HG03565 (cell line): ENCODE data around the gene SLC9A4.
"Not testable (repeated sequence)": the region's sequence is repeated elsewhere in the genome, so short reads cannot be mapped to it uniquely, and the experiment has no call there.

Source experiments
- ATAC-seq: cut with Tn5 transposase; IDR thresholded peaks from one replicate; pipeline ENCODE4 v1.9.1; 2021; ENCODE audit warnings: mild to moderate bottlenecking, moderate library complexity; ENCODE audit not compliant: unreplicated experiment

Gene SLC9A4

DNA sequence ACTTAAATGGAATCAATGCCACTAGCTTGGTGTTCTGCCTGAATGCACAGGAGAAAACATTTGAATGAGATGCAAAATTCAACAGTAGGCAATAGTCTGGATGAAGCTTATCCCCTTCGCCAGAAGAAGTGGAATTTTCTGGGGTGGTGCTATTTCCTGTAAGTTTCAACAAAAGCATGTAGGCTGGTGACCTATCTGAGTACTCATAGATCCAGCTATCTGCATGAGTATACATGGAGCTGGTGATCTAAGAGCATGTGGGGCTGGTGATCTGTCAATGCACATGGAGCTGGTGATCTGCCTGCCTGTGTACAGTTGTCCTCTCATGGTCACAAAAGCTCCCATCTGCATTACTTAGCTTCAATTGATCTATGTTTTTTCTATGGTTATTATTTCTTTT, 71.2 kb downstream of the SLC9A4 start:
- no peak for ATAC-seq

DNA sequence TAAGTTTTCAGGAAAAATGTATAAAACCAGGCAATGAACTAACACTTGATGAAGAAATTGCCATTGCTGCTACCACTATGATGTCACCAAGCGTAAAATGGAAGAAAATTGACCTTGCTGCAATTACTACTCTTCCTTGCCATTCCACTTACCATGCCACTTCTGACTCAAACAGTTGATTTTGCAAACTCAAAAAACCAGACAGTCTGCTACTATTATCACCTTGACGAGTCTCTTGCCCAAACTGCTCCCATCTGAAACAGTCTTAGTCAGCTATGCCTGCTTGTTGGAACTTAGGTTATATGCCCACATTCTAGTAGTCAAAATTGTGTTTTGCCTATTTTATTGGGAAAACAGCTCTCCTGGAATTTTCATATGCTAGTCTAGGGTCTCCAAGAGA, 74.4 kb downstream of the SLC9A4 start:
- no peak for ATAC-seq

DNA sequence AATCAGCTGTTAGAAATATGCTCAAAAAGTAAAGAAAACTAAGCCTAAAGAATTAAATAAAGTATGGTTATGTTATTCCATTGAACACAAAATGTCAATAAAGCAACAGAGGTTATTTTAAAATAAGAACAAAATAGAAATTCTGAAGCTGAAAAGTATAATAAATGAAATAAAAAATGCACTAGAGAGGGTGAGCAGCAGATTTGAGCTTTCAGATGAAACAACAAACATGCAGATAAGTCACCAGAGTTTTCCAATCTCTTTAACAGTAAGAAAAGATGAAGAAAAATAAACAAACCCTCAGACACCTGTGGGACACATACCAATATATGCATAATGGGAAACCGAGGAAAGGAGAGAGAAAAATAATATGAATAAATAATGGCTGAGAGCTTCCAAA, 76.0 kb downstream of the SLC9A4 start:
- no peak for ATAC-seq

DNA sequence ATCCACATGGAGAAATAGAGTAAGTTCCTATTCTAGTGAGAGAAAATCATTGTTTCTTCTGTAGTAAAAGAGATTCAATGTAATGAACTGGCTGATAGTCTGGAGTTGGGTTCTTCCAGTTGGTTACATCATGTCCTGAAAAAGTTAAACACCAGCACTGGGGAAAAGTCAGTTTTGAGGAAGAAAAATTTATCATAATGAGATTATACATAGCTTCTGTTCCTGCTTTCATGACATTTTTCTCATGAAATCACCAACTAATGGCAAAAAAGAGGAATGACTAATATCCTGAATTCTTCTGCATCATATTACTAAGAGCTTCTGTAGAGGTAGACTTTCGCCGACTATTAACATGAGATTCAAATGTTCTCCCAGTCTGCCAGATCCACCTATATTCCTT, 77.1 kb downstream of the SLC9A4 start:
- ATAC-seq, result no peak

DNA sequence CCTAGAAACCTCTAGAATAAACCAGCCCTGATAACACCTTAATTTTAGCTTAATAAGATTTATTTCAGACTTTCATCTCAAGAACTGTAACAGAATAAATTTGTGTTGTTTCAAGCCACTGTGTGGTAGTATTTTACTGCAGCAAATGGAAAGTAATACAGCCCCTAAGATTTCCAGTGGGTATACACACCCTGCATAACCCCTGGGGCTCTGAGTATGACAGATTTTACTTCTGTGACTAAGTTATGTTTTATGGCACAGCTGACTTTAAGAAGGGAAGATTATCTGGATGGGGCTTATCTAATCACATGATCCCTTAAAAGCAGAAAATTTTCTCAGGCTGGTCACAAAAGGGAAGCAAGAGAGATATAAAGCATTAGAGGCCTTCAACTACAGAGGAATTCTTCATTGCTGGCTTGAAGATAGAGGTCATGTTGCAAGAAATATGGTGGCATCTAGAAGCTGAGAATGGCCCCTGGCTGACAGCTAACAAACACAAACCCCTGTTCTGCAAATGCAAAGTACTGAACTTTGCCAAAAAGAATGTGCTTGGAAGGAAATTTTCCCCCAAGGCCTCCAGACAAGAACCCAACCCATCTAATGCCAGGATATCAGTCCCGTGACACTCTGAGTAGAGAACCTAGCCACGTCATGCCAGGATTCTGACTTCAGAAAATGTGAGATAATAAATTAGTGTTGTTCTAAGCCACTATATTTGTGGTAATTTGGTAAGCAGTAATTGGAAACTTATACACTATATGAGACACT, 78.5 kb downstream of the SLC9A4 start:
- ATAC-seq, result no peak

DNA sequence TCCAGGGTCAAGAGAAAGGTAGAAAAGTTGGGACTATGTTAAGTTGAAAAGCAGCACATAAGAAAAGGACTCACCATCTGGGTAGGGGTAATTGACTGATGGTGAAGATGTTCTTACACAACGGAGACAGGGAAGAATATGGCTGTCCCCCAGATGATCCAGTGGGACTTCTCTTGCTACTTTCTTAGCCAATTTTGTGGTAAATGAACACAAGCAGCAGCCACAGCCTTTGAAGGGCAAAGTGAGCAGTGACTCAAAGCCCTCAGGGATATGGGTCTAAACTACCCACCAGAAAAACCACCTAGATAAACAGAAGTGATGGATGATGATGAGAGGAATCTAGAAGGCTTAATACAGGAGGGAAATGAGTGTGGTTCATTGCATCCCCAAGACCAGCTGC, 80.6 kb downstream of the SLC9A4 start:
- no peak for ATAC-seq

DNA sequence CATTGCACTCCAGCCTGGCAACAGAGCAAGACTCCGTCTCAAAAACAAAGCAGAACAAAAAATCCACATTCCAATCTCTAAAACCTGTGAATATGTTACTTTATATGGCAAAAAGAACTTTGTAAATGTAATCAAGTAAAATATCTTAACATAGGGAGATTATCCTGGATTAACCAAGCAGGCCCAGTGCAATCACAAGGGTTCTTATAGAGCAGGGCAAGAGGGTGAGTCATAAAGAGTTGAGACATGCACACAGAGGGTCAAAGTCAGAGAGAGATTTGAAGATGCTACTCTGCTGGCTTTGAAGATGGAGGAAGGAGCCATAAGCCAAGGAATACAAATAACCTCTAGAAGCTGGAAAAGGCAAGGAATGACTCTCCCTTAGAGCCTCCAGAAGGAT, 85.4 kb downstream of the SLC9A4 start:
- ATAC-seq, result no peak

DNA sequence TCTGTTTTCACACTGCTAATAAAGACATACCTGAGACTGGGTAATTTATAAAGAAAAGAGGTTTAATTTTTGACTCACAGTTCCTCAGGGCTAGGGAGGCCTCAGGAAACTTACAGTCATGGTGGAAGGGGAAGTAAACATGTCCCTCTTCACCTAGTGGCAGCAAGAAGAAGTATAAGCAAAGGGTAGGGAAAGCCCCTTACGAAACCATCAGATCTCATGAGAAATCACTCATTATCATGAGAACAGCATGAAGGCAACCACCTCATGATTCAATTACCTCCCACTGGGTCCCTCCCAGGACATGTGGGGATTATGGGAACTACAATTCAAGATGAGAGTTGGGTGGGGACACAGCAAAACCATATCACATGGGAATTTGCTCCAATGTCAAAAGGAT, 89.5 kb downstream of the SLC9A4 start:
- not testable (repeated sequence) for ATAC-seq

DNA sequence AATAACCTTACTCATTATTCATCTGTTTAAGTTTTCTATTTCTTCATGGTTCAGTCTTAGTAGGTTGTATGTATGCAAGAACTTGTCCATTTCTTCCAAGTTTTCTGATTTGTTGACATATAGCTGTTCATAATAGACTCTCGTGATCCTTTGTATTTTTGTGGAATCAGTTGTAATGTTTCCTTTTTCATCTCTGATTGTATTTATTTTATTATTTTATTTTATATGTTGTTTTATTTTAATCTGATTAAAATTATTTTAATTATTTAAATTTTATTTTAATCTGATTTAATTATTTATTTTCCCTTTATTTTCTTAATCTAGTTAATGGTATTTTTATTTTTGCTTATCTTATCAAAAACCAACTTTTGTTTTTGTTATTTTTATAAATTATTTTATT, 102.9 kb downstream of the SLC9A4 start:
- no peak for ATAC-seq

DNA sequence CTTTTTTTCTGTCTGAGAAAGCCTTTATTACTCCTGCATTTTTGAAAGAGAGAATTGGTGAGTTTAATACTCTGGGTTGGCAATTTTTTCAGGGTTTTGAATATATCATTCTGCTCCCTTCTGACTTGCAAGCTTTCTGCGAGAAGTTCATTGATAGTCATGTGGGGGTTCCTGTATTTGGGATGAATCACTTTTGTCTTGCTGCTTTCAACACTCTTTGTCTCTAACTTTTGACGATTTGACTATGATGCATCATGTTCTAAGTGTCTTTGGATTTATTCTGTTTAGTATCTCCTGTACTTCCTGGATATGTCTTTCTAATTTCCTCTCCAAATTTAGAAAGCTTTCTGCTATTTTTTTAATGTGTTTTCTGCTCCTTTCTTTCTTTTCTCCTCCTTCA, 105.3 kb downstream of the SLC9A4 start:
- no peak for ATAC-seq

DNA sequence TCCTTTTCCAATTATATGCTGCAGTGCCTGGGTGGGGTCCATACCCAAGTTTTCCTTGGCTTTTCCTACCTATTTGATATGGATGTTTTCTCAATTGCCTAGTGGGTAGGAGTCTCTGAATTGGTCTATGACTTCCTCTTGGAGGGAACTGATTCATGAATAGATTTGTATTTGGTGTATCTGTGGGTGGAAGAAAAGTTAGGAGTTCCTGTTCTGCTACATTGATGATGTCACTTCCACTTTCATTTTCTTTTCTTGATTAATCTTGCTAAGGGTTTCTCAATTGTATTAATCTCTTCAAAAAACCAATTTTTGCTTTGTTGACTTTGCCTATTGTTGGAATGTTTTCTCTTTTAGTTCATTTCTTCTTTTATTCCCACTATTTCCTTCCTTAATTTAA, 108.9 kb downstream of the SLC9A4 start:
- no peak for ATAC-seq

DNA sequence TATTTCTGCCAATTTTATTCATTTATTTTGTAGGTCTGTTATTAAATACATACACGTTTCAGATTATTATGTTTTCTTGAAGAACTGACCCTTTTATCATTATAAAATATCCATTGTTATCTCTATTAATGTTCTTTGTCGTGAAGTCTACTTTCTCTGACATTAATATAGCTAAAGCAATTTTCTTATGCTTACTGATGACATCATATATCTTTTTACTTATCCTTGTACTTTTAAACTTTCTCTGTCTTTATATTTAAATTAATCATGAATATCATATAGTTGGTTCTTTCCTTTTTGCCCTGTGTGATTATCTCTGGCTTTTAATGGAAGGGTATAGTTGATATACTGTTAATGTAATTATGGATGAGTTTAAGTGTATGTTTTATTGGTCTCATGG, 109.8 kb downstream of the SLC9A4 start:
- no peak for ATAC-seq
